ENCODE data around the gene FBXO4.
A peak's percentile ranks its signal among the peaks of the same experiment; 100 is the strongest.

The FBXO4 gene, protein sequence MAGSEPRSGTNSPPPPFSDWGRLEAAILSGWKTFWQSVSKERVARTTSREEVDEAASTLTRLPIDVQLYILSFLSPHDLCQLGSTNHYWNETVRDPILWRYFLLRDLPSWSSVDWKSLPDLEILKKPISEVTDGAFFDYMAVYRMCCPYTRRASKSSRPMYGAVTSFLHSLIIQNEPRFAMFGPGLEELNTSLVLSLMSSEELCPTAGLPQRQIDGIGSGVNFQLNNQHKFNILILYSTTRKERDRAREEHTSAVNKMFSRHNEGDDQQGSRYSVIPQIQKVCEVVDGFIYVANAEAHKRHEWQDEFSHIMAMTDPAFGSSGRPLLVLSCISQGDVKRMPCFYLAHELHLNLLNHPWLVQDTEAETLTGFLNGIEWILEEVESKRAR

DNA sequence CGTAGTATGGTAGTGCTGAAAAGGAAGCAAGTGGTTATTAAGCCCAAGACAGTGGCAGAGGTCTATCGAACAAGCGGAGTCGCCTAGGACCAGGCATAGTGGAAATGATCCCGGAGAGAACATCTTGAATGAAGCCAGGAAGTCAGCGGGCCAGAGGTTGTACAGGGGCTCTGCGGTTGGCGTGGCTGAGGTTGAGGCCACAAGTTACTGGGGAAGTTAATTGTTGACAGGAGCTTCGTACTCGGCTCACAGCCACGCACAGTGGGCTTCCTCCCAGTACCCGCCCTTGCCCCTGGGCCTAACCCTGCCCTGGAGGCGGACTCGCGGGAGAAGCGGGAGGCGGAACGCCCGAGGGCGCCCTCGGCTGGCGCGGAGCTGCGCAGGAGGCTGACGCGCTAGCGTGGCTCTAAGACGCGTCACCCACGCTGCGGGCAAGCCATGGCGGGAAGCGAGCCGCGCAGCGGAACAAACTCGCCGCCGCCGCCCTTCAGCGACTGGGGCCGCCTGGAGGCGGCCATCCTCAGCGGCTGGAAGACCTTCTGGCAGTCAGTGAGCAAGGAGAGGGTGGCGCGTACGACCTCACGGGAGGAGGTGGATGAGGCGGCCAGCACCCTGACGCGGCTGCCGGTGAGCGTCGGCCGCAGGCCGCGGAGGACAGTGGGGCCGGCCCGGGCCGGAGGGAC, at the start of gene FBXO4:
Gene FBXO4 (plus strand): TSS at position 410 of the 683 bp plus-strand sequence. CDS start 29 bp downstream, at position 439.
- Histone ChIP-seq H3K36me3 (peaks cover 3 to 27% (median 9%) of the 10 kb centered on the region in 3 donors), H3K4me1 (peaks cover 0 to 12% (median 7%) of the 10 kb centered on the region in 4 donors), H3K27ac (peak within 1 kb of the TSS; percentile 98 to 99), H3K9me3 (no peaks in the 10 kb centered on the region), H3K27me3 (no peaks in the 10 kb centered on the region), H3K4me3 (peak within 1 kb of the TSS; percentile 87 to 90)
- DNase-seq = peak; percentile 80 to 92
- intact Hi-C loops (cut with DNase I; ENCODE audit: low total_unique reads) = loop anchor here (5.0 kb wide), 1 partner anchor 58 kb away; no protein-coding TSS in a partner anchor
- TF ChIP-seq, protein P1, sequence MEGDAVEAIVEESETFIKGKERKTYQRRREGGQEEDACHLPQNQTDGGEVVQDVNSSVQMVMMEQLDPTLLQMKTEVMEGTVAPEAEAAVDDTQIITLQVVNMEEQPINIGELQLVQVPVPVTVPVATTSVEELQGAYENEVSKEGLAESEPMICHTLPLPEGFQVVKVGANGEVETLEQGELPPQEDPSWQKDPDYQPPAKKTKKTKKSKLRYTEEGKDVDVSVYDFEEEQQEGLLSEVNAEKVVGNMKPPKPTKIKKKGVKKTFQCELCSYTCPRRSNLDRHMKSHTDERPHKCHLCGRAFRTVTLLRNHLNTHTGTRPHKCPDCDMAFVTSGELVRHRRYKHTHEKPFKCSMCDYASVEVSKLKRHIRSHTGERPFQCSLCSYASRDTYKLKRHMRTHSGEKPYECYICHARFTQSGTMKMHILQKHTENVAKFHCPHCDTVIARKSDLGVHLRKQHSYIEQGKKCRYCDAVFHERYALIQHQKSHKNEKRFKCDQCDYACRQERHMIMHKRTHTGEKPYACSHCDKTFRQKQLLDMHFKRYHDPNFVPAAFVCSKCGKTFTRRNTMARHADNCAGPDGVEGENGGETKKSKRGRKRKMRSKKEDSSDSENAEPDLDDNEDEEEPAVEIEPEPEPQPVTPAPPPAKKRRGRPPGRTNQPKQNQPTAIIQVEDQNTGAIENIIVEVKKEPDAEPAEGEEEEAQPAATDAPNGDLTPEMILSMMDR (IDR thresholded peaks at IDR 0.05) = peak; percentile 25 to 59

DNA sequence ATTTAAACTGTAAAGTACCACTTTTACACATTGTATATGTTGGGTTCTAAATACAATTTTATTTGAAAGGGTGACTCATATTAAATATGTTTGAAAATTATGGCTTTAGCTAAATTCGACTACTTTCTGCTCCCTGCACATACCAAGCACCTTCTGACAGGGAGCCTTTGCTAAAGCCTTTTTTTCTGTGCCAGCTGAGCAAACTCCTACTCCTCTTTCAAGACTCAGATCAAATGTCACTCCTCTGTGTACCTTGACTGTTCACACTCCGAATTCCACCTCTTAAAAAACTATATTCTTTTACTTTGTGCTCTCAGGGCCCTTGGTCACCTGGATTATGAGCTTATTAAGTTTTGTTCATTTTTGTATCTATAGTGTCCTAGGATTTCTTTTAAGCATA, 48.4 kb upstream of the FBXO4 start:
- TF ChIP-seq, protein P1 (IDR thresholded peaks at IDR 0.05) = no peak
- DNase-seq = no peak
- Histone ChIP-seq H3K36me3 (no peaks in the 10 kb centered on the region), H3K4me1 (peaks cover 0 to 9% (median 1%) of the 10 kb centered on the region in 4 donors), H3K27me3 (no peaks in the 10 kb centered on the region), H3K27ac (no peak overlapping the region), H3K4me3 (no peak overlapping the region), H3K9me3 (no peaks in the 10 kb centered on the region)
- intact Hi-C loops (cut with DNase I; ENCODE audit: low total_unique reads) = no loop called here

DNA sequence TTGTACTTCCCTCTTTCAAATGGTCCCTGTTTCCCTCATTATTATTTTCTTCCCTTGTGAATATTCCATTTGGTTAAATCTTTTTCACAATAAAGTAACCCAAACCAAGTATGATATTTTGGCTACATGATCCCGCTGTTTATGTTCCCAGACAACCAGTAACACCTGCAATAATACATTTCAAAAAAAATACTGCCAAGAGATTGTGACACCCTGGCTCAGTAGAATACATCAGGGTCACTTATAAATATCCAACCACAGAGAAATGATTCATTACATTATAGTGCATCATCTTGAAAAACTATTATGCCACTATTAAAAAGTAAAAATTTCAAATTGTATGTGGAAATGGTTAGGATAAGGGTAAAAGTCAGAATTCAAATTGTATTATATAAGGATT, 47.7 kb upstream of the FBXO4 start:
- intact Hi-C loops (cut with DNase I; ENCODE audit: low total_unique reads) = no loop called here
- no peak overlapping the region for H3K4me3 ChIP-seq
- H3K4me1 ChIP-seq = peaks cover 0 to 3% (median 0%) of the 10 kb centered on the region in 4 donors
- H3K27me3 ChIP-seq = no peaks in the 10 kb centered on the region
- DNase-seq = no peak
- no peak overlapping the region for H3K27ac ChIP-seq
- no peaks in the 10 kb centered on the region for H3K9me3 ChIP-seq
- TF ChIP-seq, protein P1 (IDR thresholded peaks at IDR 0.05) = no peak
- no peaks in the 10 kb centered on the region for H3K36me3 ChIP-seq

DNA sequence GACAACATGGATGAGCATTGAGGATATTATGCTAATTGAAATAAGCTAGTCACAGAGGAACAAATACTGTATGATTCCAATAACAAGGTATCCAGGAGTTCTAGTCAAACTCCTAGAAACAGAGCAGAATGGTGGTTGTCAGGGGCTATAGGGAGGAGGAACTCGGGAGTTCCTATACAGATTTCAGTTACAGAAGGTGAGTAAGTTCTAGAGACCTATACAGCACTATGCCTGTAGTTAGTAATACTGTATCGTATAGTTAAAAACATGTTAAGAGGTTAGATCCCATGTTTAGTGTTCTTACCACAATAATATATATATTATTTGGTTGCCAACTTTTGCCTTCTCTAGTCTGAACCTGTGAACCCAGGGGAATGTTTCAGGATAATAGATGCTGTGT, 46.9 kb upstream of the FBXO4 start:
- no peaks in the 10 kb centered on the region for H3K36me3 ChIP-seq
- H3K27ac ChIP-seq = no peak overlapping the region
- no peak overlapping the region for H3K4me3 ChIP-seq
- no peaks in the 10 kb centered on the region for H3K9me3 ChIP-seq
- TF ChIP-seq, protein P1 (IDR thresholded peaks at IDR 0.05) = no peak
- no peaks in the 10 kb centered on the region for H3K4me1 ChIP-seq
- H3K27me3 ChIP-seq = no peaks in the 10 kb centered on the region
- DNase-seq = no peak
- intact Hi-C loops (cut with DNase I; ENCODE audit: low total_unique reads) = no loop called here

DNA sequence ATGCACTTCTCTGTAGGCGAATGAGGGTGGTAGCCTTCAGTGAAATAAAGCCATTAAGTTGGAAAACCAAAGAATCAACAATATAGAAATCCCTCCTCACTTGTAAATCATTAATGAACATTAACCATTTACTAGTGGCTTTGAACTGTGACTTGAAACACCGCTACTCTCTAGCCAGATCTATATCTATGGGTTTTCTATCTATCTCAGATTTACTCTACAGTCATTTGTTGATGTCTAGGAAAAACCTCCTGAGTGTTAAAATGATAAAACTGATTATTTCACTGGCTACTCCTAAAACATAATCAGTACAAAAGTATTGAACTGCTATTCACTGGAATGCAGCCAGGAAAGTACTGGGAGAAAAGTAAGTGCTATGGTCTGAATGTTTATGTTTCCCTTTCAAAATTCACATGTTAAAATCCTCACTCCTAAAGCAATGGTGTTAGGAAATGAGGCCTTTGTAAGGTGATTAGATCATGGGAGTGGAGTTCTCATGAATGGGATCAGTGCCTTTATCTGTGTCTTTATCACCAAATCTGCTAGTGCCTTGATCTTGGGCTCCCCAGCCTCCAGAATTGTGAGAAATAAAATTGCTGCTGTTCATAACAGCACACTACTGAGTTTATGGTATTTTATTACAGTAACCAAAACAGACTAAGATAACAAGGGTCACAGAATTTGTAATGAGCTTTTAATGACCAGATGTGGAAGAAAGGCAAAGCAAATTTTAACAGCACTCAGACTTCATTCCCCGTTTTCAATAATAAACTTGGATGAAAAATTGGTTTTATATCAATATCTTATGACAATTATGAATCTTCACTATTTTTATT, 46.2 kb upstream of the FBXO4 start:
- intact Hi-C loops (cut with DNase I; ENCODE audit: low total_unique reads) = no loop called here
- Histone ChIP-seq H3K27me3 (no peaks in the 10 kb centered on the region), H3K9me3 (no peaks in the 10 kb centered on the region), H3K4me3 (no peak overlapping the region), H3K36me3 (no peaks in the 10 kb centered on the region), H3K4me1 (no peaks in the 10 kb centered on the region), H3K27ac (no peak overlapping the region)
- DNase-seq = no peak
- TF ChIP-seq, protein P1 (IDR thresholded peaks at IDR 0.05) = no peak

Measured in tibial artery (tissue), 4 donors.